Progenitor cell of endocrine pancreas (in vitro differentiated cells): ENCODE data around the gene NKX3-2. TPM values are rescaled to one million over a fixed set of nuclear protein-coding genes. Genes with fewer than 3 reads are reported as not detected.

Experiments used
- DNase-seq: peaks from one replicate; pipeline ENCODE4 v3.0.0; 2021; ENCODE audit warnings: low spot score; ENCODE audit not compliant: unreplicated experiment
- H3K27ac Mint-ChIP-seq: 2 replicates; pipeline ENCODE4 v1.8.0; 2021; ENCODE audit warnings: mild to moderate bottlenecking, moderate library complexity, mixed read lengths
- H3K27me3 Mint-ChIP-seq: 2 replicates; pipeline ENCODE4 v1.8.0; 2021; ENCODE audit warnings: mixed read lengths
- H3K36me3 Mint-ChIP-seq: 2 replicates; pipeline ENCODE4 v1.8.0; 2022; ENCODE audit warnings: mixed read lengths; ENCODE audit not compliant: insufficient read depth
- H3K4me1 Mint-ChIP-seq: 2 replicates; pipeline ENCODE4 v1.8.0; 2021; ENCODE audit warnings: low read depth, mixed read lengths
- H3K4me3 Mint-ChIP-seq: 2 replicates; pipeline ENCODE4 v1.8.0; 2021; ENCODE audit warnings: low read depth, mild to moderate bottlenecking, moderate library complexity, mixed read lengths
- H3K9me3 Mint-ChIP-seq: 2 replicates; pipeline ENCODE4 v1.8.0; 2021; ENCODE audit warnings: low read depth, mixed read lengths
- total RNA-seq: library from RNA; stranded (reverse); gene quantifications from 2 replicates; pipeline ENCODE4 v1.2.1, GENCODE V29; 2021
- TF ChIP-seq, protein P1 (sequence below): fragments of 200-600 bp; sonication (generic); IDR thresholded peaks from one replicate; pipeline ENCODE4 v1.5.0; 2021; ENCODE audit warnings: antibody characterized with exemption, mild to moderate bottlenecking; ENCODE audit not compliant: unreplicated experiment

The NKX3-2 gene
- total RNA-seq, 1 donor from 2014 or later: 2.1 TPM

GRCh38 chr4:13559413-13559812 lies 15.1 kb upstream of the NKX3-2 start:
- no peak for DNase-seq
- TF ChIP-seq, protein P1, sequence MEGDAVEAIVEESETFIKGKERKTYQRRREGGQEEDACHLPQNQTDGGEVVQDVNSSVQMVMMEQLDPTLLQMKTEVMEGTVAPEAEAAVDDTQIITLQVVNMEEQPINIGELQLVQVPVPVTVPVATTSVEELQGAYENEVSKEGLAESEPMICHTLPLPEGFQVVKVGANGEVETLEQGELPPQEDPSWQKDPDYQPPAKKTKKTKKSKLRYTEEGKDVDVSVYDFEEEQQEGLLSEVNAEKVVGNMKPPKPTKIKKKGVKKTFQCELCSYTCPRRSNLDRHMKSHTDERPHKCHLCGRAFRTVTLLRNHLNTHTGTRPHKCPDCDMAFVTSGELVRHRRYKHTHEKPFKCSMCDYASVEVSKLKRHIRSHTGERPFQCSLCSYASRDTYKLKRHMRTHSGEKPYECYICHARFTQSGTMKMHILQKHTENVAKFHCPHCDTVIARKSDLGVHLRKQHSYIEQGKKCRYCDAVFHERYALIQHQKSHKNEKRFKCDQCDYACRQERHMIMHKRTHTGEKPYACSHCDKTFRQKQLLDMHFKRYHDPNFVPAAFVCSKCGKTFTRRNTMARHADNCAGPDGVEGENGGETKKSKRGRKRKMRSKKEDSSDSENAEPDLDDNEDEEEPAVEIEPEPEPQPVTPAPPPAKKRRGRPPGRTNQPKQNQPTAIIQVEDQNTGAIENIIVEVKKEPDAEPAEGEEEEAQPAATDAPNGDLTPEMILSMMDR: no peak
- no peak overlapping the region for H3K27ac Mint-ChIP-seq
- no peak overlapping the region for H3K4me3 Mint-ChIP-seq
- H3K4me1 Mint-ChIP-seq: no peaks in the 10 kb centered on the region
- no peaks in the 10 kb centered on the region for H3K36me3 Mint-ChIP-seq
- H3K9me3 Mint-ChIP-seq: no peaks in the 10 kb centered on the region
- H3K27me3 Mint-ChIP-seq: no peaks in the 10 kb centered on the region

DNA sequence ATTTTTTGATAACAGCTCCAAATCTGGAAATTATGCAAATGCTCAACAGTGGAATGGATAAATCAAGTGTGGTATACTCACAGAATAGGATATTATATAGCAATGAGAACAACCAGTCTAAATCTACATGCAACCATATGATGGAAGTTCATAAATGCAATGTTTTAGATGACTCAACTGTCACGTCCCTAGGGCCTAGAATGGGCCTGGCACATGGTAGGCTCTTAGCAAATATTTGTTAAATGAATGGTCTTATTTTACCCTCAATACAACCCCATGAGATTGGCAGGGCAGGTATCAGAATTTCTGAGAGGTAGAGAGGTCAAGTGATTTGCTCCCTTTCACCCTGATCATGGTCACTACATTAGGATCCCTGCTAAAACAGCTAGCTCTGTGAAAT lies 14.6 kb upstream of the NKX3-2 start:
- Mint-ChIP-seq H3K4me1 (no peaks in the 10 kb centered on the region), H3K36me3 (no peaks in the 10 kb centered on the region), H3K4me3 (no peak overlapping the region), H3K27ac (no peak overlapping the region), H3K27me3 (no peaks in the 10 kb centered on the region), H3K9me3 (no peaks in the 10 kb centered on the region)
- TF ChIP-seq, protein P1: no peak
- no peak for DNase-seq

GRCh38 chr4:13555325-13555724 lies 11.0 kb upstream of the NKX3-2 start:
- DNase-seq: no peak
- peaks cover 22% of the 10 kb centered on the region for H3K27me3 Mint-ChIP-seq
- H3K4me1 Mint-ChIP-seq: no peaks in the 10 kb centered on the region

DNA sequence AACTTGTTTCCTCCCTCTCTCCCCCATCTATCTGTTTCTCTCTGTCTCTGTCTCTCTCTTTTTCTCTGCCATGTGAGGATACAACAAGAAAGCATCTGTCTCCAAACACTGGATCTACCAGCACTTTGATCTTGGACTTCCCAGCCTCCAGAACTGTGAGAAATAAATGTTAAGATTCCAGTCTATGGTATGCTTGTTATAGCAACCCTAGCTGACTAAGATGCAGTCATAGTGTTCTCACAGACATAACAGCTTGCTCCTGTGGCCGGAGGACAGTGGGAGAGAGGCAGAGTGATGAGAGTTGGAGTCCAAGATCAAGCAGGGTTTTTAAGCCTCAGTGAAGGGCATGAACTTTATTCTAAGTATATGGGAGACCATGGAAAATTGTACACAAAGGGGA lies 8.8 kb upstream of the NKX3-2 start:
- no peak overlapping the region for H3K4me3 Mint-ChIP-seq
- H3K27me3 Mint-ChIP-seq: peaks cover 34% of the 10 kb centered on the region
- TF ChIP-seq, protein P1: no peak
- no peak overlapping the region for H3K27ac Mint-ChIP-seq
- no peaks in the 10 kb centered on the region for H3K36me3 Mint-ChIP-seq
- peaks cover 4% of the 10 kb centered on the region for H3K9me3 Mint-ChIP-seq
- peaks cover 3% of the 10 kb centered on the region for H3K4me1 Mint-ChIP-seq
- no peak for DNase-seq

More at GRCh38 chr4:13555325-13555724, 11.0 kb upstream of the NKX3-2 start:
- TF ChIP-seq, protein P1: no peak
- H3K27ac Mint-ChIP-seq: no peak overlapping the region
- no peaks in the 10 kb centered on the region for H3K36me3 Mint-ChIP-seq
- H3K4me3 Mint-ChIP-seq: no peak overlapping the region
- peaks cover 4% of the 10 kb centered on the region for H3K9me3 Mint-ChIP-seq

DNA sequence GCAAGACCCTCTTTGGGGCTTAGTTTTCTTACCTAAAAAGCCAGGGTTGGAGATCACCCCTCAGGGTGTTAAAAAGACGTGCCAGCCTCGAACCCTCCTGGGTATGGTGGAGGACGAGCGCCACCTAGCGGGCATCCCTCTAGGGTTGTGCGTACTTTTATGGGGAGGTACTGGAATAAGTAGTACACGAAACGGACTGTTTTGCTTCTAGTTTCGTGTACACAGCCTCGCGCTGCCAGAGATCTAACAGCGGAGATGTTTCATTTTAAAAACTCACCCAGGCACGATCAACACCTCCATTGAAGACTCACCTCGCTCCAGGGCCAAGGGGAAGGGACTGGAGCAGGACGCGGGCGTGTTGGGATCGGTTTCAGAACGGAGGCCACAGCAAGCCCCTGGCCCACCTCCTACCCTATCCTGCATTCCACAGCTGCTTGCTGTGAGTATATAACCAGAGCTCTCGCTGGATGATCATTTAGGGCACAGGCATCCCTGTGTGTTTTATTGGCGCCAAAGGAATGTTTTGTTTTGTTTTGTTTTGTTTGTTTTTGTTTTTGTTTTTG lies 4.8 kb upstream of the NKX3-2 start:
- peaks cover 5% of the 10 kb centered on the region for H3K4me1 Mint-ChIP-seq
- no peaks in the 10 kb centered on the region for H3K36me3 Mint-ChIP-seq
- TF ChIP-seq, protein P1: peak; percentile 95
- H3K27ac Mint-ChIP-seq: peak overlapping the region; percentile 87
- peaks cover 4% of the 10 kb centered on the region for H3K9me3 Mint-ChIP-seq
- peaks cover 55% of the 10 kb centered on the region for H3K27me3 Mint-ChIP-seq
- H3K4me3 Mint-ChIP-seq: peak overlapping the region; percentile 76
- DNase-seq: peak; percentile 85
